Liver (tissue), 9 donors: ENCODE results near the gene PDZD2. TPM values are rescaled to one million over a fixed set of nuclear protein-coding genes. Genes with fewer than 3 reads are reported as not detected.

ENCODE experiments used
- DNase-seq: peaks from one replicate; pipeline ENCODE4 v3.0.0-alpha.2; 2017; ENCODE audit warnings: low spot score
- H3K27ac ChIP-seq, 2 donors: one replicate each; pipeline ENCODE4 v1.7.0; 2013; ENCODE audit warnings: inconsistent platforms in 2 of 2, low read length in 2 of 2, control low read depth in 1 of 2, low read depth in 1 of 2, mild to moderate bottlenecking in 1 of 2
- H3K27me3 ChIP-seq, 4 donors: one replicate each; pipeline versions ENCODE4 v1.6.1 to v1.7.0; 2013; ENCODE audit warnings: low read length in 3 of 4, inconsistent platforms in 1 of 4, mild to moderate bottlenecking in 1 of 4, moderate library complexity in 1 of 4; ENCODE audit not compliant: control insufficient read depth in 4 of 4, insufficient read depth in 4 of 4
- H3K36me3 ChIP-seq, 4 donors: one replicate each; pipeline versions ENCODE4 v1.6.1 to v1.7.0; 2013; ENCODE audit warnings: low read length in 3 of 4, mild to moderate bottlenecking in 3 of 4, low read depth in 1 of 4, moderate library complexity in 1 of 4; ENCODE audit not compliant: control insufficient read depth in 4 of 4, insufficient read depth in 3 of 4
- H3K4me1 ChIP-seq, 4 donors: one replicate each; pipeline versions ENCODE4 v1.6.1 to v1.7.0; 2013; ENCODE audit warnings: low read length in 3 of 4, mild to moderate bottlenecking in 3 of 4, moderate library complexity in 1 of 4; ENCODE audit not compliant: control insufficient read depth in 4 of 4, insufficient read depth in 4 of 4
- H3K4me3 ChIP-seq, 3 donors: one replicate each; pipeline versions ENCODE4 v1.6.1 to v1.7.0; 2013; ENCODE audit warnings: low read length in 3 of 3, control low read depth in 1 of 3, low read depth in 1 of 3, mild to moderate bottlenecking in 1 of 3
- H3K9ac ChIP-seq, 2 donors: one replicate each; pipeline ENCODE4 v1.7.0; 2013; ENCODE audit warnings: low read length in 2 of 2, mild to moderate bottlenecking in 2 of 2, moderate library complexity in 2 of 2, control low read depth in 1 of 2, low read depth in 1 of 2
- H3K9me3 ChIP-seq, 4 donors: one replicate each; pipeline versions ENCODE4 v1.6.1 to v1.7.0; 2013; ENCODE audit warnings: low read length in 3 of 4; ENCODE audit not compliant: control insufficient read depth in 4 of 4
- ATF3 ChIP-seq: IDR thresholded peaks from 2 replicates; pipeline ENCODE4 v1.6.1; 2016; ENCODE audit warnings: antibody characterized with exemption
- CTCF ChIP-seq: fragments of 150-350 bp; IDR thresholded peaks from 2 replicates; pipeline ENCODE4 v1.5.1; 2017; ENCODE audit warnings: improper control_type of control experiment, low read depth, low read length; ENCODE audit not compliant: missing input control
- EGR1 ChIP-seq, 2 donors: IDR thresholded peaks; 2 replicates each; pipeline ENCODE4 v1.6.1; 2016 to 2018; ENCODE audit warnings: antibody characterized with exemption in 2 of 2, low read depth in 2 of 2
- FOXA1 ChIP-seq: IDR thresholded peaks from 2 replicates; pipeline ENCODE4 v1.6.1; 2016; ENCODE audit warnings: antibody characterized with exemption
- FOXA2 ChIP-seq: IDR thresholded peaks from 2 replicates; pipeline ENCODE4 v1.6.1; 2016; ENCODE audit warnings: antibody characterized with exemption
- GABPA ChIP-seq, 2 donors: IDR thresholded peaks in 1 of 2; conservative IDR thresholded peaks in 1 of 2; 2 replicates each; pipeline ENCODE4 v1.6.1; 2016; ENCODE audit warnings: antibody characterized with exemption in 2 of 2, mild to moderate bottlenecking in 1 of 2, moderate library complexity in 1 of 2
- HNF4A ChIP-seq, 2 donors: conservative IDR thresholded peaks; 2 replicates each; pipeline ENCODE4 v1.6.1; 2016; ENCODE audit warnings: antibody characterized with exemption in 2 of 2, mild to moderate bottlenecking in 2 of 2
- HNF4G ChIP-seq: IDR thresholded peaks from 2 replicates; pipeline ENCODE4 v1.6.1; 2016; ENCODE audit warnings: antibody characterized with exemption
- JUND ChIP-seq, 2 donors: IDR thresholded peaks; 2 replicates each; pipeline ENCODE4 v1.6.1; 2016; ENCODE audit warnings: antibody characterized with exemption in 2 of 2
- MAX ChIP-seq: IDR thresholded peaks from 2 replicates; pipeline ENCODE4 v1.6.1; 2016; ENCODE audit warnings: antibody characterized with exemption
- NR2F2 ChIP-seq: IDR thresholded peaks from 2 replicates; pipeline ENCODE4 v1.6.1; 2016; ENCODE audit warnings: antibody characterized with exemption
- RAD21 ChIP-seq, 2 donors: IDR thresholded peaks; 2 replicates each; pipeline ENCODE4 v1.6.1; 2016; ENCODE audit warnings: antibody characterized with exemption in 2 of 2, mild to moderate bottlenecking in 2 of 2
- REST ChIP-seq: IDR thresholded peaks from 2 replicates; pipeline ENCODE4 v1.6.1; 2016; ENCODE audit warnings: antibody characterized with exemption, mild to moderate bottlenecking
- RXRA ChIP-seq, 2 donors: IDR thresholded peaks; 2 replicates each; pipeline ENCODE4 v1.6.1; 2017 to 2018; ENCODE audit warnings: antibody characterized with exemption in 2 of 2, mild to moderate bottlenecking in 1 of 2
- SP1 ChIP-seq: IDR thresholded peaks from 2 replicates; pipeline ENCODE4 v1.6.1; 2018; ENCODE audit warnings: antibody characterized with exemption, mild to moderate bottlenecking
- TAF1 ChIP-seq: conservative IDR thresholded peaks from 2 replicates; pipeline ENCODE4 v1.6.1; 2016; ENCODE audit warnings: antibody characterized with exemption, mild to moderate bottlenecking
- ZBTB33 ChIP-seq: IDR thresholded peaks from 2 replicates; pipeline ENCODE4 v1.6.1; 2016; ENCODE audit warnings: antibody characterized with exemption
- WGBS: extraction: QIAGEN DNeasy Blood & Tissue Kit; methylation state at CpG from one replicate; pipeline ENCODE4 v1.1.7; 2013; 5-methylcytosine and 5-hydroxymethylcytosine counted together
- polyA plus RNA-seq, 2 donors: library from polyadenylated mRNA; stranded (reverse) in 1 of 2; unstranded in 1 of 2; fragments of 200-250 nt in 1 of 2; fragments of >200 nt in 1 of 2; fragmentation: Nextera tagmentation in 1 of 2; extraction: Ambion mirVana in 1 of 2; gene quantifications; one replicate each; pipeline versions ENCODE4 v1.2.1 to v1.2.3, GENCODE V29; 2013 to 2015
- total RNA-seq, 2 donors: library from RNA; depleted of rRNA; stranded (reverse); fragments of >200 nt; gene quantifications; one replicate each; pipeline ENCODE4 v1.2.3, GENCODE V29; 2014
- donor health status: healthy.
- donor health status: healthy.
- donor health status: healthy.
- donor health status: healthy.
- donor health status: healthy.

The PDZD2 gene
- total and polyA plus RNA-seq, 4 donors, result 0.27 to 1.1 (median 0.54) TPM

GRCh38 chr5:32088214-32088613 lies 449.3 kb downstream of the PDZD2 start:
- no peak for DNase-seq
- Histone ChIP-seq H3K36me3 (no peaks in the 10 kb centered on the region), H3K9me3 (no peaks in the 10 kb centered on the region), H3K27ac (no peak overlapping the region), H3K9ac (no peak overlapping the region), H3K4me1 (peaks cover 0 to 7% (median 0%) of the 10 kb centered on the region in 4 donors), H3K4me3 (no peak overlapping the region), H3K27me3 (no peaks in the 10 kb centered on the region)
- TF ChIP-seq TAF1 (no peak), SP1 (no peak), NR2F2 (no peak), ATF3 (no peak), CTCF (no peak), REST (no peak), RXRA (IDR thresholded peaks at IDR 0.05) (no peak), ZBTB33 (no peak), FOXA2 (no peak), HNF4A (conservative IDR thresholded peaks at IDR 0.05) (no peak), RAD21 (IDR thresholded peaks at IDR 0.05) (no peak), FOXA1 (no peak), EGR1 (IDR thresholded peaks at IDR 0.05; ENCODE audit: low read depth in 2 of 2) (no peak), HNF4G (no peak), JUND (IDR thresholded peaks at IDR 0.05) (no peak)
- 92% methylated on average over 12 of the region's 12 CpGs for WGBS

- Histone ChIP-seq H3K4me3 (no peak overlapping the region), H3K27me3 (no peaks in the 10 kb centered on the region), H3K9ac (no peak overlapping the region), H3K36me3 (no peaks in the 10 kb centered on the region), H3K9me3 (no peaks in the 10 kb centered on the region), H3K27ac (no peak overlapping the region), H3K4me1 (peaks cover 0 to 3% (median 0%) of the 10 kb centered on the region in 4 donors)
- 94% methylated on average over 30 of the region's 30 CpGs for WGBS
- DNase-seq, result no peak
- TF ChIP-seq CTCF, result no peak
- TF ChIP-seq HNF4G, result no peak
- TF ChIP-seq FOXA1, result no peak
- TF ChIP-seq GABPA (IDR thresholded peaks at IDR 0.05 in 1 of 2, conservative IDR thresholded peaks at IDR 0.05 in 1 of 2), result no peak
- TF ChIP-seq TAF1, result no peak
- no peak for TF ChIP-seq SP1
- TF ChIP-seq MAX, result no peak
- no peak for TF ChIP-seq RAD21 (IDR thresholded peaks at IDR 0.05)
- TF ChIP-seq ZBTB33, result no peak
Measured at GRCh38 chr5:32089146-32090000, 450.4 kb downstream of the PDZD2 start.
